C4-2B (cell line): ENCODE results near the gene BIRC3.

Experiments used
- CTCF ChIP-seq: fragments of 450-650 bp; conservative IDR thresholded peaks from 2 replicates; pipeline ENCODE4 v1.5.1; 2017; ENCODE audit warnings: mild to moderate bottlenecking
- ZFX ChIP-seq: fragments of 450-650 bp; IDR thresholded peaks from 2 replicates; pipeline ENCODE4 v1.6.1; 2017

- TF ChIP-seq CTCF (no peak), ZFX (no peak)
These were observed 31.0 kb upstream of the BIRC3 start for GRCh38 chr11:102286292-102286691.
